Endodermal cell (in vitro differentiated cells): ENCODE measurements around the gene IQCK. TPM values are rescaled to one million over a fixed set of nuclear protein-coding genes. Genes with fewer than 3 reads are reported as not detected.
A peak's percentile ranks its signal among the peaks of the same experiment; 100 is the strongest.

Experiments used
- DNase-seq: peaks from one replicate; pipeline ENCODE4 v3.0.0-alpha.2; 2017
- H3K27ac ChIP-seq: 2 replicates; pipeline ENCODE4 v1.5.1; 2013; ENCODE audit warnings: mild to moderate bottlenecking, low read depth, low read length, moderate library complexity
- H3K27me3 ChIP-seq: 2 replicates; pipeline ENCODE4 v1.6.1; 2013; ENCODE audit warnings: mild to moderate bottlenecking, low read length, moderate library complexity; ENCODE audit not compliant: insufficient read depth, control insufficient read depth, poor library complexity, severe bottlenecking
- H3K36me3 ChIP-seq: 2 replicates; pipeline ENCODE4 v1.7.0; 2013; ENCODE audit warnings: mild to moderate bottlenecking, low read length, moderate library complexity; ENCODE audit not compliant: control insufficient read depth, insufficient read depth
- H3K4me1 ChIP-seq: one replicate; pipeline ENCODE4 v1.7.0; 2013; ENCODE audit warnings: low read length; ENCODE audit not compliant: control insufficient read depth, insufficient read depth
- H3K4me3 ChIP-seq: 2 replicates; pipeline ENCODE4 v1.5.1; 2013; ENCODE audit warnings: mild to moderate bottlenecking, low read length, moderate library complexity
- H3K9ac ChIP-seq: 2 replicates; pipeline ENCODE4 v1.6.1; 2013; ENCODE audit warnings: mild to moderate bottlenecking, low read length, moderate library complexity; ENCODE audit not compliant: poor library complexity, severe bottlenecking; ENCODE audit errors: extremely low read depth
- H3K9me3 ChIP-seq: 2 replicates; pipeline ENCODE4 v1.6.1; 2013; ENCODE audit warnings: mild to moderate bottlenecking, low read length, moderate library complexity; ENCODE audit not compliant: control insufficient read depth
- H3K27ac Mint-ChIP-seq: 2 replicates; pipeline ENCODE4 v1.8.0; 2020; ENCODE audit warnings: mixed read lengths
- H3K27me3 Mint-ChIP-seq: 2 replicates; pipeline ENCODE4 v1.8.0; 2021; ENCODE audit warnings: mild to moderate bottlenecking, mixed read lengths; ENCODE audit not compliant: insufficient read depth
- H3K36me3 Mint-ChIP-seq: 2 replicates; pipeline ENCODE4 v1.8.0; 2020; ENCODE audit warnings: low read depth, mixed read lengths
- H3K4me1 Mint-ChIP-seq: 2 replicates; pipeline ENCODE4 v1.8.0; 2020; ENCODE audit warnings: mixed read lengths
- H3K4me3 Mint-ChIP-seq: 2 replicates; pipeline ENCODE4 v1.8.0; 2020; ENCODE audit warnings: mild to moderate bottlenecking, moderate library complexity, mixed read lengths
- H3K9me3 Mint-ChIP-seq: 2 replicates; pipeline ENCODE4 v1.8.0; 2020; ENCODE audit warnings: mild to moderate bottlenecking, mixed read lengths
- WGBS, 2 experiments: methylation state at CpG; one replicate each; pipeline versions ENCODE4 v1.1.5 to v1.1.7; 2013; ENCODE audit warnings: missing lambda C conversion rate in 2 of 2, mixed read lengths in 1 of 2; ENCODE audit not compliant: insufficient coverage in 1 of 2, insufficient read length in 1 of 2; 5-methylcytosine and 5-hydroxymethylcytosine counted together
- total RNA-seq, 2 donors: library from RNA; stranded (reverse); fragmentation: NEBNext Ultra II Directional in 1 of 2; extraction: Animal tissue kit (Norgen Biotek cat#: 25700) in 1 of 2; gene quantifications; 2 replicates in 1 of 2; 3 replicates in 1 of 2; pipeline ENCODE4 v1.2.1, GENCODE V29; 2021
- TF ChIP-seq, protein P1 (sequence below): fragments of 200-600 bp; sonication (generic); conservative IDR thresholded peaks from 2 replicates; pipeline ENCODE4 v1.5.0; 2021; ENCODE audit warnings: antibody characterized with exemption, mild to moderate bottlenecking

IQCK gene
- total RNA-seq, 2 donors from 2014 or later: 21.1 to 30.1 TPM

DNA sequence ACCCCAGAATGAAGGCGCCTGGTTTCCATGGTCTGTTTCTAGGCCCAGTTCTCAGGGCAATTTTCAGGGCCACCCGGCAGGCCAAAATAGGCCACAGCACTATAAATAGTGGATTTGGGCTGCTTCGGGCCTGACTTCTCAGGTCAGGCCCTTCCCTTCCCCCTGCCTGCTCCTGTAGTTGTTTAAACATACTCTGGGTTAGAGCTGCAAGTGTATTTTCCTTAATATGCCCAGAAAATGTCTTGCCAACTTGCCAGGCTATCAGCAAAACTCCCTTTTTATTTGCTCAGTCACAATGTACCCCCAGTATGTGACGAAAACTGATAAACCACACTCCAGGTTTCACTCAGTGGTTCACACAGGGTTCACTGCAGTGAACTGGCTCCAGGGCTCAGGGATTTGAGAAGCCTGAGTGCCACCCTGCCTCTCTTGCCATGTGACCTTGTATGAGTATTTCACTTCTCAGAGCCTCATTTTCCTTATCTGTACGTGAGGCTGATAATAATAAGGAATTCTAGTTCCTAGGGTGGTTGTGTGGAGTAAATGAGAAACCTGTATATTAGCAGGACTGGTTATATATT is 90.1 kb downstream of the IQCK start:
- H3K4me1 Mint-ChIP-seq: peaks cover 13% of the 10 kb centered on the region
- TF ChIP-seq, protein P1, sequence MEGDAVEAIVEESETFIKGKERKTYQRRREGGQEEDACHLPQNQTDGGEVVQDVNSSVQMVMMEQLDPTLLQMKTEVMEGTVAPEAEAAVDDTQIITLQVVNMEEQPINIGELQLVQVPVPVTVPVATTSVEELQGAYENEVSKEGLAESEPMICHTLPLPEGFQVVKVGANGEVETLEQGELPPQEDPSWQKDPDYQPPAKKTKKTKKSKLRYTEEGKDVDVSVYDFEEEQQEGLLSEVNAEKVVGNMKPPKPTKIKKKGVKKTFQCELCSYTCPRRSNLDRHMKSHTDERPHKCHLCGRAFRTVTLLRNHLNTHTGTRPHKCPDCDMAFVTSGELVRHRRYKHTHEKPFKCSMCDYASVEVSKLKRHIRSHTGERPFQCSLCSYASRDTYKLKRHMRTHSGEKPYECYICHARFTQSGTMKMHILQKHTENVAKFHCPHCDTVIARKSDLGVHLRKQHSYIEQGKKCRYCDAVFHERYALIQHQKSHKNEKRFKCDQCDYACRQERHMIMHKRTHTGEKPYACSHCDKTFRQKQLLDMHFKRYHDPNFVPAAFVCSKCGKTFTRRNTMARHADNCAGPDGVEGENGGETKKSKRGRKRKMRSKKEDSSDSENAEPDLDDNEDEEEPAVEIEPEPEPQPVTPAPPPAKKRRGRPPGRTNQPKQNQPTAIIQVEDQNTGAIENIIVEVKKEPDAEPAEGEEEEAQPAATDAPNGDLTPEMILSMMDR: no peak
- 81 to 86% methylated on average over 2 to 5 of the region's 5 CpGs for WGBS, 2 experiments
- H3K4me3 ChIP-seq: no peak overlapping the region
- H3K4me3 Mint-ChIP-seq: no peak overlapping the region
- peaks cover 33% of the 10 kb centered on the region for H3K9me3 Mint-ChIP-seq
- peak overlapping the region; percentile 3 for H3K27ac ChIP-seq
- no peak overlapping the region for H3K27ac Mint-ChIP-seq
- H3K9me3 ChIP-seq: peaks cover 24% of the 10 kb centered on the region
- H3K9ac ChIP-seq: no peak overlapping the region
- H3K27me3 Mint-ChIP-seq: peaks cover 1% of the 10 kb centered on the region
- peaks cover 24% of the 10 kb centered on the region for H3K36me3 Mint-ChIP-seq
- no peaks in the 10 kb centered on the region for H3K36me3 ChIP-seq
- no peaks in the 10 kb centered on the region for H3K4me1 ChIP-seq
- H3K27me3 ChIP-seq: no peaks in the 10 kb centered on the region
- DNase-seq: peak; percentile 28

DNA sequence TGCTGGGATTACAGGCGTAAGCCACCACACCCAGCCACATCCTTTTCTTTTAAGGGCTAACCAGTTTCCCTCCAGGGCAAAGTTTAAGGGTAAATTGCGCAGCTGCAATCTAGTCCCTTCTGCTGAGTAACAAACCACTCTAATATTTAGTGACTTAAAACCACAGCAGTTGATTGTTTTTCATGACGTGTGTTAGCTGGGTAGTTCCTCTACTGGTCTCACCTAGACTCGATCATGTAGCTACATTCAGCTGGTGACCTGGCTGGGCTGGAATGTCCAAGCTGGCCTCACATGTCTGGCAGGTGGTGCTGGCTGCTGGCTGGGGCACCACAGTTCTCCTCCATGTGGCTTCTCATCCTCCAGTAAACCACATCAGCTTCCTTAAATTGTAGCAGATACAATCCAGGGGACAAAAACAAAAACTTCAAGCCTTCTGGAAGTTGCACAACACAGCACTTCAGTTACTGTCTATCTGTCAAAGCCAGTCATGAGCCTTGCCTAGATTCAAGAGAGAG is 91.1 kb downstream of the IQCK start:
- TF ChIP-seq, protein P1: no peak
- H3K4me1 ChIP-seq: no peaks in the 10 kb centered on the region
- H3K4me3 Mint-ChIP-seq: no peak overlapping the region
- no peak overlapping the region for H3K27ac Mint-ChIP-seq
- H3K36me3 Mint-ChIP-seq: peaks cover 28% of the 10 kb centered on the region
- no peak overlapping the region for H3K27ac ChIP-seq
- H3K9ac ChIP-seq: no peak overlapping the region
- no peak for DNase-seq
- H3K4me3 ChIP-seq: no peak overlapping the region
- H3K4me1 Mint-ChIP-seq: peaks cover 13% of the 10 kb centered on the region
- H3K27me3 ChIP-seq: no peaks in the 10 kb centered on the region
- WGBS, 2 experiments: 95 to 96% methylated on average over 4 of the region's 4 CpGs
- H3K36me3 ChIP-seq: no peaks in the 10 kb centered on the region
- peaks cover 1% of the 10 kb centered on the region for H3K27me3 Mint-ChIP-seq
- H3K9me3 ChIP-seq: peaks cover 29% of the 10 kb centered on the region
- peaks cover 41% of the 10 kb centered on the region for H3K9me3 Mint-ChIP-seq

DNA sequence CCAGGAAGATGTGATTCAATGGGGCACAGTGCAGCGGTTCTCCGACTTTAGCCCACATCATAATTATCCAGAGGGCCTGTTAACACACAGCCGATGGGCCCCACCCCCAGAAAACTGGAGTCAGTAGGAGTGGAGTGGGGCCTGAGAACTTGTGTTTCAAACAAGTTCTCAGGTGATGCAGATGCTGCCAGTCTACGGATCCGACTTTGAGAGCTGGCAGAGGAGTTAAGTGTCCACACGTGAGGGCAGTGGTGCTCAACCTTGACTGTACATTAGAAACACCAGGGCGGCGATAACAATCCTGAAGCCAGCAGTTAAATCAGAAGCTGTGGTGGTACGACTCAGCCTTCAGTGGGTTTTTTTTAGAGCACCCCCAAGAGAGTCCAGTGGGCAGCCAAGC is 91.6 kb downstream of the IQCK start:
- H3K4me1 Mint-ChIP-seq: peaks cover 10% of the 10 kb centered on the region
- Histone ChIP-seq H3K4me1 (no peaks in the 10 kb centered on the region), H3K27me3 (no peaks in the 10 kb centered on the region), H3K4me3 (no peak overlapping the region), H3K36me3 (no peaks in the 10 kb centered on the region), H3K27ac (no peak overlapping the region), H3K9me3 (peaks cover 29% of the 10 kb centered on the region), H3K9ac (no peak overlapping the region)
- H3K4me3 Mint-ChIP-seq: no peak overlapping the region
- TF ChIP-seq, protein P1: no peak
- no peak overlapping the region for H3K27ac Mint-ChIP-seq
- 97 to 98% methylated on average over 6 to 9 of the region's 9 CpGs for WGBS, 2 experiments
- peaks cover 29% of the 10 kb centered on the region for H3K36me3 Mint-ChIP-seq
- H3K27me3 Mint-ChIP-seq: peaks cover 1% of the 10 kb centered on the region
- no peak for DNase-seq
- H3K9me3 Mint-ChIP-seq: peaks cover 43% of the 10 kb centered on the region
